Effector memory CD4-positive, alpha-beta T cell (primary cell): Measurements from ENCODE around the gene DTNBP1.

Experiments used
- DNase-seq, 3 donors: peaks; one replicate each; pipeline ENCODE4 v3.0.0-alpha.2; 2020
- H3K27ac ChIP-seq: 2 replicates; pipeline ENCODE4 v1.7.0; 2013; ENCODE audit warnings: mild to moderate bottlenecking, low read length, moderate library complexity; ENCODE audit not compliant: insufficient read depth, poor library complexity, severe bottlenecking
- H3K27me3 ChIP-seq: replicated peaks from 2 replicates; pipeline ENCODE4 v1.7.0; 2013; ENCODE audit warnings: mild to moderate bottlenecking, low read length; ENCODE audit not compliant: insufficient read depth, control insufficient read depth, poor library complexity, severe bottlenecking
- H3K36me3 ChIP-seq: 2 replicates; pipeline ENCODE4 v1.7.0; 2013; ENCODE audit warnings: mild to moderate bottlenecking, low read length, moderate library complexity; ENCODE audit not compliant: control insufficient read depth, insufficient read depth
- H3K4me1 ChIP-seq: 2 replicates; pipeline ENCODE4 v1.7.0; 2013; ENCODE audit warnings: low read length, mild to moderate bottlenecking; ENCODE audit not compliant: control insufficient read depth, insufficient read depth, poor library complexity, severe bottlenecking
- H3K4me3 ChIP-seq: 2 replicates; pipeline ENCODE4 v1.7.0; 2013; ENCODE audit warnings: low read length, low read depth, mild to moderate bottlenecking; ENCODE audit not compliant: insufficient read depth, poor library complexity, severe bottlenecking
- H3K9me3 ChIP-seq: 2 replicates; pipeline ENCODE4 v1.7.0; 2013; ENCODE audit warnings: mild to moderate bottlenecking, low read length, moderate library complexity; ENCODE audit not compliant: control insufficient read depth

DTNBP1 gene

GRCh38 chr6:15569035-15569995, 93.5 kb downstream of the DTNBP1 start:
- Histone ChIP-seq H3K9me3 (no peaks in the 10 kb centered on the region), H3K4me1 (no peaks in the 10 kb centered on the region), H3K36me3 (no peaks in the 10 kb centered on the region), H3K4me3 (no peak overlapping the region), H3K27ac (no peak overlapping the region), H3K27me3 (no peaks in the 10 kb centered on the region)
- no peak for DNase-seq

GRCh38 chr6:15562977-15563376, 99.9 kb downstream of the DTNBP1 start:
- Histone ChIP-seq H3K9me3 (no peaks in the 10 kb centered on the region), H3K36me3 (no peaks in the 10 kb centered on the region), H3K27me3 (no peaks in the 10 kb centered on the region), H3K27ac (no peak overlapping the region), H3K4me1 (no peaks in the 10 kb centered on the region), H3K4me3 (no peak overlapping the region)
- no peak for DNase-seq

DNA sequence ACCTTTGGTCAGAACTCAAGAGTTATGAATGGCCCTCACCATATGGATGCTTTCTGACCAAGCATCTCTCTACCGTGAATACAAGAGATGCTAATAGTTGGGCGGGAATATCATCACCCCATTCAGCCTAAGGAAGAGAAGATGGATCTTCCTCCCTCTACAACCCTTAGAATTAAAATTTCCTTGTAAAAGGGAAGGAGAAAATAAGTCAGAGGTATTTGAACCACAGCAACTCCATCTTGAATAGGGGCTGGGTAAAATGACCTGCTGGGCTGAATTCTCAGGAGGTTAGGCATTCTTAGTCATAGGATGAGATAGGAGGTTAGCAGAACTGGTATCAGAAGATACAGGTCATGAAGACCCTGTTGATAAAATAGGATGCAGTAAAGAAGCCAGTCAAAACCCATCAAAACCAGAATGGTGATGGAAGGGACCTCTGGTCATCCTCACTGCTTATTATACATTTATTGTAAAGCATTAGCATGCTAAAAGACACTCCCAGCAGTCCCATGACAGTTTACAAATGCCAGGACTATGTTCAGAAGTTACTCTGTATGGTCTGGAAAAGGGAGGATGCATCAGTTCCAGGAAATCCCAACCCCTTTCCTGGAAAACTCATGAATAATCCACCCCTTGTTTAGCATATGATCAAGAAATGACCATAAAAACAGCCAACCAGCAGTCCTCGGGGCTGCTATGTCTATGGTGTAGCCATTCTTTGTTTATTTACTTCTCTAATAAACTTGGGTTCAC, 101.2 kb downstream of the DTNBP1 start:
- no peaks in the 10 kb centered on the region for H3K4me1 ChIP-seq
- no peak for DNase-seq
- H3K27me3 ChIP-seq, result no peaks in the 10 kb centered on the region
- no peaks in the 10 kb centered on the region for H3K9me3 ChIP-seq
- H3K36me3 ChIP-seq, result no peaks in the 10 kb centered on the region
- no peak overlapping the region for H3K4me3 ChIP-seq
- H3K27ac ChIP-seq, result no peak overlapping the region

- Histone ChIP-seq H3K27me3 (no peaks in the 10 kb centered on the region), H3K27ac (no peak overlapping the region), H3K4me1 (no peaks in the 10 kb centered on the region), H3K9me3 (no peaks in the 10 kb centered on the region), H3K36me3 (no peaks in the 10 kb centered on the region), H3K4me3 (no peak overlapping the region)
- no peak for DNase-seq
These were observed 102.1 kb downstream of the DTNBP1 start for GRCh38 chr6:15560713-15561112.

DNA sequence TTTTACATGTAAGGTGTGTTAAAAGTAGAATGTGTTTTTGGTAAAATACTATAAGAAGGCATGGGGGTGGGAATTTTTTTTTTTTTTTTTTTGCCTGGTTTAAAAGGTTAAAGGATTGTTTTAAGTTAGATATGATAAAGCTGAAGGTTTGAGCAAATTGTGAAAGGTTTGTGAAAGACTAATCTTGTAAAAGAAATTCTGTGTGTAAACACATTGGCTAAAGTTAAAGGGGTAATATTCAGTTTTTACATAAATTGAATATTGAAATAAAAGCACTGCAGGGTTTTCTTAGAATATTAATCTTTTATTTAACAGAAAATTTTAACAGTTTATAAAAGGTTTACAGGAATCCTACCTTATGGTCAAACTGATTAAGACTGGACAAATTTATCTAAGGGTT, 105.7 kb downstream of the DTNBP1 start:
- Histone ChIP-seq H3K4me3 (no peak overlapping the region), H3K27ac (no peak overlapping the region), H3K4me1 (no peaks in the 10 kb centered on the region), H3K9me3 (no peaks in the 10 kb centered on the region), H3K36me3 (no peaks in the 10 kb centered on the region), H3K27me3 (no peaks in the 10 kb centered on the region)
- DNase-seq, result no peak

DNA sequence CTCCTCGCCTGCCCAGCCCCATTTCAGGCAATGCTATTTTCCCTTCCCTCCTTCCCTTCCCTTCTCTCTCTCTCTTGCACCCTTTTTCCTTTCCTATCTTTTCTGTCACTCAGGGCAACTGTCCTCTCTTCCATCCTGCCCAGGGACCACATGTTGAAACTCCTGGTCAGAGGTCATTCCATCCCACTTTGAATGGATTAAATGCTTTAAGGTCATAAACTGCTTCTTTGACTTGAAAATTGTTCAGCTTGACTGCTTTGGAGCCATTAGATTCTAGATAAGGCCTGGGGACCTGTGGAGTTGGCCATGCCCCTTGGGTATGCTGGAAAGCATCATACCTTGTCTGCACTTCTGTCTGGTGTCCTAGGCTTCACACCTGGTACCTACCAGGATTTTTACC, 106.1 kb downstream of the DTNBP1 start:
- no peaks in the 10 kb centered on the region for H3K36me3 ChIP-seq
- DNase-seq, result no peak

GRCh38 chr6:15555101-15556038, 107.5 kb downstream of the DTNBP1 start:
- H3K4me1 ChIP-seq, result no peaks in the 10 kb centered on the region
- H3K27me3 ChIP-seq, result no peaks in the 10 kb centered on the region
- no peaks in the 10 kb centered on the region for H3K9me3 ChIP-seq
- DNase-seq, result no peak
- H3K4me3 ChIP-seq, result no peak overlapping the region
- H3K27ac ChIP-seq, result no peak overlapping the region
- no peaks in the 10 kb centered on the region for H3K36me3 ChIP-seq

More for the DNA sequence above, 106.1 kb downstream of the DTNBP1 start:
- Histone ChIP-seq H3K27me3 (no peaks in the 10 kb centered on the region), H3K4me3 (no peak overlapping the region), H3K27ac (no peak overlapping the region), H3K4me1 (no peaks in the 10 kb centered on the region), H3K9me3 (no peaks in the 10 kb centered on the region)

- H3K27me3 ChIP-seq, result no peaks in the 10 kb centered on the region
- H3K9me3 ChIP-seq, result no peaks in the 10 kb centered on the region
- DNase-seq, result no peak
- H3K27ac ChIP-seq, result no peak overlapping the region
- H3K36me3 ChIP-seq, result no peaks in the 10 kb centered on the region
- no peaks in the 10 kb centered on the region for H3K4me1 ChIP-seq
- no peak overlapping the region for H3K4me3 ChIP-seq
These were observed 108.1 kb downstream of the DTNBP1 start for GRCh38 chr6:15554728-15555100.

DNA sequence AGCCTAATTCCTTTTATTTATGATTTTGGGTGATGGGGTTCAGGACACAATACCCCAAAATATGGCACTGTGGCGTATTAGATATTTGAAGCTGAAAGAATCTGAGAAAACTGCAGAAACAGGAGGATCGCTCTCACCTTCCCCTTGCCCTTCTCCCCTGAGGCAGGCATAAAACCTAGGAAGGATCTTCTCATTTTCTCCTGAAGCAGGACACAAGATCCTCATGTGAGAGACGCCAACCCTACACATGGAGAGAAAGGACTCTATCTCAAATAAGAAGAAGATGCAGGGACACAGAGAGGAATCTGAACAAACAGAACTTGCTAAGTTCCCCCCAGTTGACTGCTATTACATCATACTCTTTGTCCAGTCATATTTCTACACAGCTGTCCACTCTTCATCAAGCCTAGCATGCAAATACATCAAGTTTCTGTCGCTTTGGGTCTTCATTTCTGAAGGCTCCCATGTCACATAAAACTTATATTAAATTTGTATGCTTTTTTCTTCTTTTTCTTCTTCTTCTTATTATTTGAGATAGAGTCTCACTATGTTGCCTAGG, 109.0 kb downstream of the DTNBP1 start:
- no peak for DNase-seq
- H3K4me1 ChIP-seq, result no peaks in the 10 kb centered on the region
- H3K27me3 ChIP-seq, result no peaks in the 10 kb centered on the region
- no peaks in the 10 kb centered on the region for H3K9me3 ChIP-seq
- H3K4me3 ChIP-seq, result no peak overlapping the region
- H3K36me3 ChIP-seq, result no peaks in the 10 kb centered on the region
- H3K27ac ChIP-seq, result no peak overlapping the region
